ENCODE results near the gene NDUFB11. TPM values are rescaled to one million over a fixed set of nuclear protein-coding genes. Genes with fewer than 3 reads are reported as not detected.
"Not testable (repeated sequence)": the region's sequence is repeated elsewhere in the genome, so short reads cannot be mapped to it uniquely, and the experiment has no call there.

Gene NDUFB11
- total and polyA plus RNA-seq, 12 donors, result 149 to 217 (median 172) TPM

GRCh38 chrX:47112316-47112954 is 32.1 kb downstream of the NDUFB11 start:
- DNase-seq, result no peak
- ATAC-seq, result peak in 3 of 8 donors; percentile 33 to 61 (median 44)

DNA sequence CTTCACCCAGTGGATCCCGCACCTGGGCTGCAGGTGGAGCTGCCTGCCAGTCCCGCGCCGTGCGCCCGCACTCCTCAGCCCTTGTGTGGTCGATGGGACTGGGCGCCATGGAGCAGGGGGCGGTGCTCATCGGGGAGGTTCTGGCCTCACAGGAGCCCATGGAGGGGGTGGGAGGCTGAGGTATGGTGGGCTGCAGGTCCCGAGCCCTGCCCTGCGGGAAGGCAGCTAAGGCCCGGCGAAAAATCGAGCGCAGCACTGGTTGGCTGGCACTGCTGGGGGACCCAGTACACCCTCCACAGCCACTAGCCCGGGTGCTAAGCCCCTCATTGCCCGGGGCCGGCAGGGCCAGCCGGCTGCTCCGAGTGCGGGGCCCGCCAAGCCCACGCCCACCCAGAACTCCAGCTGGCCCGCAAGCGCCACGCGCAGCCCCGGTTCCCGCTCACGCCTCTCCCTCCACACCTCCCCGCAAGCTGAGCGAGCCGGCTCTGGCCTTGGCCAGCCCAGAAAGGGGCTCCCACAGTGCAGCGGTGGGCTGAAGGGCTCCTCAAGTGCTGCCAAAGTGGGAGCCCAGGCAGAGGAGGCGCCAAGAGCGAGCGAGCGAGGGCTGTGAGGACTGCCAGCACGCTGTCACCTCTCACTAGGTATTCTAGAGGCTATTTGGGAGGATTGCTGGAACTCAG is 33.4 kb downstream of the NDUFB11 start:
- H3K27ac ChIP-seq; H3K4me1 ChIP-seq; H3K4me3 ChIP-seq; H3K9me3 ChIP-seq; H3K36me3 ChIP-seq; DNase-seq; intact Hi-C loops (cut with DNase I); ATAC-seq: not testable (repeated sequence)
- WGBS, 2 donors, result 96 to 98% methylated on average over 16 to 36 of the region's 40 CpGs
- H3K27me3 ChIP-seq, result peaks cover 0 to 19% (median 0%) of the 10 kb centered on the region in 7 donors

More at GRCh38 chrX:47112316-47112954, 32.1 kb downstream of the NDUFB11 start:
- 56 to 67% methylated on average over 9 of the region's 9 CpGs for WGBS, 2 donors
- no peaks in the 10 kb centered on the region for H3K36me3 ChIP-seq
- peaks cover 0 to 21% (median 0%) of the 10 kb centered on the region in 7 donors for H3K27me3 ChIP-seq
- no peak overlapping the region for H3K4me3 ChIP-seq
- H3K9me3 ChIP-seq, result peaks cover 0 to 4% (median 0%) of the 10 kb centered on the region in 11 donors
- intact Hi-C loops (cut with DNase I), result no loop called here
- H3K4me1 ChIP-seq, result no peaks in the 10 kb centered on the region
- TF ChIP-seq CTCF (IDR thresholded peaks at IDR 0.05), result no peak
- H3K27ac ChIP-seq, result no peak overlapping the region

DNA sequence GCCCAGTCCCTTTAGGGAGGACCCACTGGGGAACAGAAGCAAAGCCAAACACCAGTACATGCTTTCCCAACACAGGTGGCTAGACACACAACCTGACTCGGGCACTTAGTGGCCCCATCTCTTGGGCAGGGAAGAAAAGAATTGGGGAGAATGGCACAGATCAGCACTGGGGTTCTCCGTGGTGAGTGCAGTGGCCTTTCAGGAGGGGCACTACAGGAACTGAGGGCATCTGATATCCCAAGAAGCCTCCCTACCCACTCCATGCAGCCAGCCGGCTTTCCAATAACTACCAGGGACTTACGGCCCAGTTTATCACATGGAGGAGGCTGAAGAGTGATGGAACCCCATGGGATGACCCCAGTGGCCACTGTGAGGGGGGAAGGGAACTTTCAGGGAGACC is 43.3 kb downstream of the NDUFB11 start:
- Histone ChIP-seq H3K27me3 (peaks cover 0 to 30% (median 0%) of the 10 kb centered on the region in 7 donors), H3K27ac (no peak overlapping the region), H3K4me3 (no peak overlapping the region), H3K9me3 (no peaks in the 10 kb centered on the region), H3K36me3 (no peaks in the 10 kb centered on the region), H3K4me1 (no peaks in the 10 kb centered on the region)
- 86 to 92% methylated on average over 4 of the region's 4 CpGs for WGBS, 2 donors
- no peak for TF ChIP-seq CTCF (IDR thresholded peaks at IDR 0.05)
- DNase-seq (no peak), ATAC-seq (no peak)
- intact Hi-C loops (cut with DNase I), result no loop called here

DNA sequence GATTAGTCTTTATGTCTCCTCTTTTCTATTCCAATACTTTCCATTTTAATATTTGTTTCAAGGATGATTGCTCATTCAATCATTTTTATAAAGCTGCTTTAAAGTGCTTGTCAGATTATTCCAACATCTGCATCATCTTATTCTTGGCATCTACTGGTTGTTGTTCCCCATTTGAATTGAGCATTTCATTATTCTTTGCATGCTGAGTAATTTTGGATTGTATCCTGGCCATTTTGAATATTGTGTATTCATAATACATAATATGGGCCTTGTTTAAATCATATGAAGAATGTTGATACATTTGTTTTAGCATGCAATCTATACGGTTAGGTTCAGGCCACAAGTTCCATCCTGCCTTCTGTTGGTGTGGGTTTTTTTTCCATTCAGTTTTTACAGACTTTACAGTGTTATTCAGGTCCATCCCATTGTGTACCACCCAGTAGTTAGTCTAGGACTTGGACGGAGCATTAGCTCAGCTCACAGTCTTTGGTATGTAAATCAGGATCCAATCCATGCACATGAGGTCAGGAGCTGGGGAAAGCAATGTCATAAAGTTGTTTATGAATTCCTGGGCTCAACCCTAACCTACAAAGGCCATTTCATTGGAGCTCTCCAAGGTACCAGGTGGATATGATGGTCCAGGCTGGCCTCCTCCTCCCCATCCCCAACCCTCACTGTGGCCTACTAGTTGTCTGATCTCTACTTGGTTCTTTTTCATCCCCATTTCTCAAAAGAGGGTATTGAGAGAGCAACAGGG is 46.0 kb downstream of the NDUFB11 start:
- no peak for DNase-seq
- no peak for TF ChIP-seq CTCF (IDR thresholded peaks at IDR 0.05)
- peaks cover 0 to 40% (median 0%) of the 10 kb centered on the region in 7 donors for H3K27me3 ChIP-seq
- intact Hi-C loops (cut with DNase I), result loop anchor here in 2 of 10 donors (10.0 kb wide), 1 partner anchor 194 kb away; no protein-coding TSS in a partner anchor
- 87 to 91% methylated on average over 2 of the region's 2 CpGs for WGBS, 2 donors
- no peaks in the 10 kb centered on the region for H3K36me3 ChIP-seq
- H3K4me3 ChIP-seq, result no peak overlapping the region
- no peaks in the 10 kb centered on the region for H3K9me3 ChIP-seq
- no peak for ATAC-seq
- H3K27ac ChIP-seq, result no peak overlapping the region
- no peaks in the 10 kb centered on the region for H3K4me1 ChIP-seq

All from heart right ventricle (tissue), 16 donors.